HEK293T (cell line): ENCODE results near the gene NKAIN2.

Experiments used
- CTCF ChIA-PET: fragments of 350-600 bp; formaldehyde crosslinking; extraction: SDS; loops from one replicate; lab custom pipeline; 2021; ENCODE audit warnings: antibody characterized with exemption, inconsistent platforms; lab: Yijun Ruan, JAX
- POLR2A ChIA-PET: fragments of 350-600 bp; formaldehyde crosslinking; extraction: SDS; loops from one replicate; lab custom pipeline; 2020; ENCODE audit warnings: antibody characterized with exemption, inconsistent platforms; lab: Yijun Ruan, JAX
- DNase-seq: peaks from one replicate; pipeline ENCODE4 v3.0.0; 2012; ENCODE audit warnings: mixed read lengths; ENCODE audit errors: extremely low spot score
- ARNT ChIP-seq: fragments of 450-650 bp; IDR thresholded peaks from 2 replicates; pipeline ENCODE4 v1.6.1; 2017; ENCODE audit warnings: mild to moderate bottlenecking
- BHLHE40 ChIP-seq: fragments of 450-650 bp; IDR thresholded peaks from 2 replicates; pipeline ENCODE4 v1.6.1; 2016; ENCODE audit warnings: mild to moderate bottlenecking, moderate library complexity, borderline replicate concordance
- CTBP1 ChIP-seq: fragments of 450-650 bp; IDR thresholded peaks from 2 replicates; pipeline ENCODE4 v1.6.1; 2016; ENCODE audit warnings: borderline replicate concordance
- ELF4 ChIP-seq: fragments of 450-650 bp; IDR thresholded peaks from 2 replicates; pipeline ENCODE4 v1.6.1; 2017; ENCODE audit warnings: antibody characterized with exemption
- FOXA1 ChIP-seq: fragments of 450-650 bp; IDR thresholded peaks from 2 replicates; pipeline ENCODE4 v1.6.1; 2016; ENCODE audit warnings: mild to moderate bottlenecking
- FOXK2 ChIP-seq: fragments of 450-650 bp; IDR thresholded peaks from 2 replicates; pipeline ENCODE4 v1.6.1; 2016; ENCODE audit warnings: mild to moderate bottlenecking
- FOXM1 ChIP-seq: fragments of 450-650 bp; IDR thresholded peaks from 2 replicates; pipeline ENCODE4 v1.6.1; 2017; ENCODE audit warnings: mild to moderate bottlenecking, borderline replicate concordance
- HDGF ChIP-seq: fragments of 450-650 bp; IDR thresholded peaks from 2 replicates; pipeline ENCODE4 v1.6.1; 2017; ENCODE audit warnings: antibody characterized with exemption, borderline replicate concordance
- L3MBTL2 ChIP-seq: fragments of 450-650 bp; conservative IDR thresholded peaks from 2 replicates; pipeline ENCODE4 v1.6.1; 2016; ENCODE audit warnings: mild to moderate bottlenecking
- LEF1 ChIP-seq: fragments of 450-650 bp; IDR thresholded peaks from 2 replicates; pipeline ENCODE4 v1.6.1; 2017; ENCODE audit warnings: mild to moderate bottlenecking, borderline replicate concordance
- NFRKB ChIP-seq: fragments of 450-650 bp; IDR thresholded peaks from 2 replicates; pipeline ENCODE4 v1.6.1; 2016; ENCODE audit warnings: mild to moderate bottlenecking, moderate library complexity
- PKNOX1 ChIP-seq: fragments of 450-650 bp; IDR thresholded peaks from 2 replicates; pipeline ENCODE4 v1.6.1; 2016
- SP1 ChIP-seq: fragments of 450-650 bp; IDR thresholded peaks from 2 replicates; pipeline ENCODE4 v1.6.1; 2017
- SUZ12 ChIP-seq: fragments of 450-650 bp; IDR thresholded peaks from 2 replicates; pipeline ENCODE4 v1.6.1; 2016; ENCODE audit warnings: mild to moderate bottlenecking
- TARDBP ChIP-seq: fragments of 450-650 bp; IDR thresholded peaks from 2 replicates; pipeline ENCODE4 v1.6.1; 2016
- ZNF384 ChIP-seq: fragments of 450-650 bp; IDR thresholded peaks from 2 replicates; pipeline ENCODE4 v1.6.1; 2016

NKAIN2 gene

GRCh38 chr6:123805921-123806320, 2.3 kb downstream of the NKAIN2 start:
- TF ChIP-seq SUZ12 (no peak), FOXA1 (no peak), CTBP1 (no peak), PKNOX1 (no peak), ELF4 (no peak), L3MBTL2 (no peak), ARNT (no peak), NFRKB (no peak), FOXK2 (no peak), BHLHE40 (no peak), LEF1 (no peak), FOXM1 (no peak), HDGF (no peak), ZNF384 (no peak)
- ChIA-PET CTCF (no interaction called here), POLR2A (interaction anchor here (1.1 kb wide), 1 partner anchor 251 kb away, joined by 3 read pairs; no protein-coding TSS in a partner anchor)
- DNase-seq: no peak

- ChIA-PET POLR2A (interaction anchor here (1.1 kb wide), 1 partner anchor 250 kb away, joined by 3 read pairs; no protein-coding TSS in a partner anchor), CTCF (no interaction called here)
- no peak for DNase-seq
- TF ChIP-seq L3MBTL2 (no peak), ZNF384 (no peak), SUZ12 (no peak), NFRKB (no peak), ARNT (no peak), CTBP1 (no peak), TARDBP (no peak), FOXM1 (no peak), FOXK2 (no peak), HDGF (no peak)
Measured at GRCh38 chr6:123806561-123806960, 2.9 kb downstream of the NKAIN2 start.

- no peak for DNase-seq
- ChIA-PET CTCF (no interaction called here), POLR2A (no interaction called here)
- no peak for TF ChIP-seq PKNOX1
- TF ChIP-seq L3MBTL2: no peak
- TF ChIP-seq FOXM1: no peak
- TF ChIP-seq HDGF: no peak
Measured at GRCh38 chr6:123808556-123808955, 4.9 kb downstream of the NKAIN2 start.

- DNase-seq: no peak
- ChIA-PET CTCF (interaction anchor here (0.6 kb wide), 1 partner anchor 682 kb away, joined by 3 read pairs; no protein-coding TSS in a partner anchor), POLR2A (no interaction called here)
- TF ChIP-seq ZNF384 (no peak), FOXK2 (no peak), LEF1 (no peak)
Measured at GRCh38 chr6:123810214-123810613, 6.5 kb downstream of the NKAIN2 start.

- ChIA-PET CTCF (interaction anchor here (0.6 kb wide), 1 partner anchor 681 kb away, joined by 3 read pairs; no protein-coding TSS in a partner anchor), POLR2A (interaction anchor here (1.0 kb wide), 1 partner anchor 8 kb away, joined by 3 read pairs; no protein-coding TSS in a partner anchor)
- DNase-seq: no peak
- TF ChIP-seq TARDBP (no peak), L3MBTL2 (no peak), ELF4 (no peak), FOXA1 (no peak), ARNT (no peak), FOXK2 (no peak), CTBP1 (no peak), LEF1 (no peak), BHLHE40 (no peak), NFRKB (no peak), FOXM1 (no peak), SUZ12 (no peak), PKNOX1 (no peak), SP1 (no peak), ZNF384 (no peak), HDGF (no peak)
Measured at GRCh38 chr6:123810948-123811347, 7.3 kb downstream of the NKAIN2 start.

GRCh38 chr6:123811378-123811777, 7.7 kb downstream of the NKAIN2 start:
- TF ChIP-seq HDGF (no peak), L3MBTL2 (no peak), NFRKB (no peak), SP1 (no peak), SUZ12 (no peak), FOXM1 (no peak), ZNF384 (no peak), CTBP1 (no peak), BHLHE40 (no peak), PKNOX1 (no peak), TARDBP (no peak), ELF4 (no peak), LEF1 (no peak), ARNT (no peak), FOXA1 (no peak), FOXK2 (no peak)
- DNase-seq: no peak
- ChIA-PET POLR2A (interaction anchor here (1.0 kb wide), 1 partner anchor 9 kb away, joined by 3 read pairs; no protein-coding TSS in a partner anchor), CTCF (interaction anchor here (1.3 kb wide), 1 partner anchor 9 kb away, joined by 4 read pairs; no protein-coding TSS in a partner anchor)
